GM12892 (cell line): ENCODE data around the gene KLHL2.

ENCODE experiments used
- POLR2A ChIP-seq: IDR thresholded peaks from 2 replicates; pipeline ENCODE4 v1.6.1; 2011; ENCODE audit warnings: low read depth, low read length, control low read depth
- POLR2AphosphoS5 ChIP-seq: IDR thresholded peaks from 2 replicates; pipeline ENCODE4 v1.6.1; 2011; ENCODE audit warnings: low read depth, low read length, control low read depth

DNA sequence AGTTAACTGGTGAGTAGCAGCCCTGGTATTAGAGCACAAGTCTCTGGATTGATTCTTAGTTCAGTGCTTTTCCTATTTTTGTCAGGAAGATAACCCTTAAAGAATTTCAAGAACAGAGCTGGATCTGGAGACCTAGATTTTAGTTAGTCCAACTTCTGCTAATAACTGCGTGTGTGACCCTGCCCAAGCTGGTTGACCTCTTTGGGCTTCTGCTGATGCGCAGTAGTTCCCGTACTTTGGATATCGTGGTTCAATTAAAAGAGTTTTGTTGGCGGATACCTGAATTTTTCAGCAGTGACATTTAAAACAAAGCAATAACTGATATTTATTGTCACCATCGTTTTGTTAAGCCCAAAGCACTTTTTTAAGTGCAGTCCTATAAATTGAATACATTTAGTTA lies 129.4 kb downstream of the KLHL2 start:
- no peak for TF ChIP-seq POLR2AphosphoS5
- TF ChIP-seq POLR2A, result no peak
